Panc1 (cell line): ENCODE data around the gene RBM44.

Experiments
- CTCF ChIP-seq: fragments of 450-650 bp; IDR thresholded peaks from 2 replicates; pipeline ENCODE4 v1.5.1; 2017; ENCODE audit warnings: mild to moderate bottlenecking
- POLR2AphosphoS5 ChIP-seq: IDR thresholded peaks from 2 replicates; pipeline ENCODE4 v1.6.1; 2012; ENCODE audit warnings: mild to moderate bottlenecking, low read depth, low read length, moderate library complexity

GRCh38 chr2:237888389-237888788 is 89.8 kb downstream of the RBM44 start:
- no peak for TF ChIP-seq CTCF
- TF ChIP-seq POLR2AphosphoS5, result no peak
